Ecto neural progenitor cell (in vitro differentiated cells): ENCODE results near the gene UPP1.
"Not testable (repeated sequence)": the region's sequence is repeated elsewhere in the genome, so short reads cannot be mapped to it uniquely, and the experiment has no call there.

Source experiments
- DNase-seq: peaks from one replicate; pipeline ENCODE4 v3.0.0-alpha.2; 2018; ENCODE audit warnings: low spot score

Gene UPP1

GRCh38 chr7:48089046-48090003 is at the start of gene UPP1:
TSS of gene UPP1 (plus strand) at chr7:48089265. CDS start at chr7:48094784, 5,519 bp downstream.
- DNase-seq = no peak

- DNase-seq = no peak
Measured at GRCh38 chr7:48040944-48041652, 48.0 kb upstream of the UPP1 start.

DNA sequence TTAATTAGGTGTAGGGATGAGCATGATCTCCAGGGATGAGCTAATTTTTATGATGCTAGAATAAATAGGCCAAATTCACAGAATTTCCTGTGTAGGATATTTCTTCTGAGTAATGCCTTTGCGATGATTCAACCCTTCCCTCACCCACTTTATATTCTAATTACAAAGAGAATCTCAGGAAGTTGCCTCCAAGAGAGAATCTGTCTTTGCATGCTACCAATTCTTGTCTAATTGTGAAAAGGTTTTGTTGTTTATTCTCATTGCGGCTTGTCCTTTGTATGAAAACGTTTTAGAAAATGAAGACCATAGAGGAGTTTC is 47.5 kb upstream of the UPP1 start:
- no peak for DNase-seq

DNA sequence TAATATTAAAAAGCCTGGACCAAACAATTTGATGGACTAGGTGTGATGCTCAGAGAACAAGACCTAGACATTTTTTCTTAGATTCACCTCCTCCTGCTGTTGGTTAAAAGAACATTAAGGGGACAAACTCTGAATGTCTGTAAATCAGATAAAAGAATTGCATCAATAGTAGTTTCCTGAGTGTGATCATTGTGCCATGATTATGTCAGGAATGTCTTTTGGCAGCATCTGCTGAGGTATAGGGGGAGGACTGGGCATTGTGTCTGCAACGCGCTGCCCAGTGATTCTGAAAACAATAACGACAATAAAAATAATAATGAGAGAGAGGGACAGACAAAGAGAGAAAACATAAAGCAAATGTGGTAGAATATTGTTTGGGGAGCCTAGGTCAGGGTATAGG is 46.8 kb upstream of the UPP1 start:
- DNase-seq = no peak

- no peak for DNase-seq
Measured at GRCh38 chr7:48042636-48043035, 46.4 kb upstream of the UPP1 start.

DNA sequence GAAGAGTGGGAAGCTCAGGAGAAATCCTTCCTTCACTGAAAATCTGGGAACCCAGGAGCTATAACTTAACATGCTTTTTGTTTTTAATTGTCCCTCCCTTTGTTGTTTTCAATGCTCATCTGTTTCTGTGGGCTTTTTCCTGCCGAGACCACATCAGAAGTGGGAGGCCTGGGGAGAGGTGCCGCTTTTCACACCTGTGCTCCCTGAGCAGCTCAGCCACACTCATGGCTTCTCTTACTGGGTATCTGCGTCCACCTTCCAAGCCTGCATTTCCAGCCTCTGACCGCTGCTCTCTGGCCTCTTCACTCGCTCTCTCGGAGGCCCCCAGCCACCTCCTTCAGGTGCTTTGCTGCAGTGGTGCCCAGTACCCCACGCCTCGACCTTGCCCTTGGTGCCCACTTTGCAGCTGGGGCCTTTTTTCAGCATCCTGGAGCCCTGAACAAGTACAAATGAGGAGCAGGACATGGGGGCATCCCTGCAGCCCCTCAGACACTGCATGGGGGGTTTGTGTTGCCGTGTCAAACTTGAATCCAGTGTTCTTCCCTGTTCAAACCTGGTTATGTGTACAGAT is 43.8 kb upstream of the UPP1 start:
- no peak for DNase-seq

- no peak for DNase-seq
Measured at GRCh38 chr7:48046458-48046857, 42.6 kb upstream of the UPP1 start.

DNA sequence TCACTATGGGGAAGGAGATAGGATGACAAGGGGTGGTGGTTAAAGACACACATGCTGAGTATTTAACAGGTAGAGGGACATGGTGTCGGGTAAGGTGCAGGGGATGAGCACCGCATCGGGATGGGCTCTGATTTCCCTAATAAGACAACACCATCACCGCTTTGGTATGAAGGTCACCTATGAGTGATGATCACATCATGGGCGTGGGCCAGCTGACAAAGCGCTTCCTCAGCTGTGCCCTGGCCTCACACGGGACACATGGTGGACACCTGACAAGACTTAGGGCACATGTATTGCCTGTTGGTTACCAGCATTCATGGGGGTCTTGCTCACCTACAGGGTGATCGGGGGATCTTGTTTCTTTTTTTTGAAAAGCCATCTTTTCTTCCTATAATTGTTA is 41.0 kb upstream of the UPP1 start:
- no peak for DNase-seq

GRCh38 chr7:48049850-48050249 is 39.2 kb upstream of the UPP1 start:
- DNase-seq = no peak

DNA sequence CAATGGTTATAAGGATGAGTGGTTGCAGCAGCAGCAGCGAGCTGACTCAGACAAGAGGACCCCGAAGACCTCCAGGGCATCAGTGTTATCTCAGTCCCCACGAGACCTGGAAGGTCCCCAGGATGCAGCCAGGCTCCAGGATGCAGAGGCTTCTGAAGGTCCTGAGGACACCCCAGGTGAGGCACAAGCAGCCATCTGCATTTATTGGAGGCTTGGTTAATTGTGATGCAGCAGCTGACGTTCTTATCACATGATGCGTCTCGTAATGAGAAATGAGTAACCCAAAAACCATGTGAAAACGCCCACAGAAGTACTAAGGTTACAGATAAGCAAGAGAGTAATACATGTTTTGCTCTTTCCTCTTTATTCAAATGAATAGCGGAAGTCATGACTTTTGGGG is 36.3 kb upstream of the UPP1 start:
- DNase-seq = no peak

DNA sequence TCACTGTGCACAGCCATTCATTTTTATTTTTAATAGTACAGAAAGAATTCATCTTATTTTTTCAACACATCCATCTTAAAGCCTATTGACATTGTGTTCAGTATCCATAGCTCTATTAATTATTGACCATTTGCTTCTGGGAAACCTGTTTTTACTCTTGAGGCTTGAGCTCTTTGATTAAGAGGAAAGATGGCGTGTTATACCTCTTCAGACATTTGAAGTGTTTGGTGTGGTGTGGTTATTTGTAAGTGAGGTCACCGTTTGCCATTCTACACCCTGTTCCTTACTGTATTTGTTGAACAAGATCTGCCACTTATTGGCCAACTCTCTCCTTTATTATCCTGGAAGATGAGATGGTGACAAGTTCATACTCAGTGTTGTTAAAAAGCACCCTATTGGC is 35.3 kb upstream of the UPP1 start:
- no peak for DNase-seq

- DNase-seq = no peak
Measured at GRCh38 chr7:48058990-48059389, 30.1 kb upstream of the UPP1 start.

- DNase-seq = no peak
Measured at GRCh38 chr7:48059706-48060105, 29.4 kb upstream of the UPP1 start.

DNA sequence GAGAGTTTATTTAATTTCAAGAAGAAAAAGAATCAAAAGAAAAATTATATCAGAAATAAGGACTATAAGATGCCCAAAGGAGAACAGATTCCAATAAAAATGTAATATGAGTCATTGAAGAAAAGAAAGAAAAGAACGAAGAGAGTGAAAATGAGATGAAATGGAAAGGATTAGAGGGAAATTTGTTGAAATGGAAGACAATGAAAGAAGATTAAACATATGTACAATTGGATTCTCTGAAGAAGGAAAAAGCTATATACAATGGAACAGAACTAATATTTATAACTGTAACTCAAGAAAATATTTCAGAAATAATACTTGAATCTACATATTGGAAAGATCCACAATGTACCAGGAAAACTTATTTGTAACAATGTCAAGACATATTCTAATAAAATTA is 25.1 kb upstream of the UPP1 start:
- DNase-seq = no peak

GRCh38 chr7:48067475-48067874 is 21.6 kb upstream of the UPP1 start:
- no peak for DNase-seq

DNA sequence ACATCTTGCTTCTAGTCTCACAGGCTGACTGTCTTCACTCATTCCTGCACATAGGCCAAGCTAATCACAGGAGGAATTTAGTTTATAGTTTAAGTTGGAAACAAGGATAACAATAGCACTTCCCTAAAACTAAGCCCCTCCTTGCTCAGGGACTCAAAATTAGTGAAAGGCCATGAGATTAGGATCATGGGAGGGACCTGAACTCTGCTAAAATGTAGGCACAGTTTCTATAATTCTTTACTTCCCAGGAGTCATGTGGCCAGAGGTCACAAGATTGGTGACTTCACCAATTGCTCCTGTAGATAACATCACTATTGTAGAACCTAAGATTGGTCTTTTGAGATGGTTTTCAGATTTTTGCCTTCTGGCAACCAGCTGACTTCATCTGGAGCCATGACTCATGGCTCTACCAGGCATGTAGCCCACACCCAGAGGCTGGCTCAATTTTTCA is 14.8 kb upstream of the UPP1 start:
- no peak for DNase-seq

DNA sequence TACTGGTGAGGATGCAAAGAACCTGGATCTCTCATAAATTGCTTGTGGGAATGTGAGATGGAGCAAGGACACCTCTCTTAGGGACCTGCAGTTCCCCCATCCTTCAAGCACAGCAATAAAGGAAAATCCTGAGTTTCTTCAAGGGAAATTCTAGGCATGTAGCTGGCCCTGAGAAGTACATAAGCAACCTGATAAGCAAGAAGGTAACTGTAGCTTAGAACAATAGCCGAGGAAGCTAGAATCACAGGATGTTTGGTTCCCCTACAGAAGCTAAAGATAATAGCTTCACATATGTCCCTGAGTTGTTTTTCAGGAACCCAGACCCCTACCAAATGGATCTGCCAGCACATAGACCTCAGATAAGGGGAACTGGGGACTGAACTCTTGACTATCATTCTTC is 11.6 kb upstream of the UPP1 start:
- no peak for DNase-seq

DNA sequence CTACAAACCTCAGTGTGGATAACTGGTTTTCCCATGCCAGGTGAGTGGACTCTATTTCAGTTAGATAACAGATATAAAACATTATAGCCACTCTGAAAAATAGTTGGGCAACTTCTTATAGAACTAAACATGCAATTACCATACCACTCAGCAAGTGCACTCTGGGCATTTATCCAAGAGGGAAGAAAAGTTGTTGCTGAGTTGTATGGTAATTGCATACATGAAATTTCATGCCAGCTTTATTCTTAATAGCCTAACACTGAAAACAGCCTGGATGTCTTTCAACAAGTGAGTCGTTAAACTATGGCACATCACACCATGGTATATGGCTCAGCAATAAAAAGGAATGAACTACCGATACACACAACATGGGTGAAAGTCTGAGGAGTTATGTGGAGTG is 10.6 kb upstream of the UPP1 start:
- no peak for DNase-seq

- not testable (repeated sequence) for DNase-seq
Measured at GRCh38 chr7:48082378-48082777, 6.7 kb upstream of the UPP1 start.

- DNase-seq = no peak
Measured at GRCh38 chr7:48083114-48083830, 5.8 kb upstream of the UPP1 start.

DNA sequence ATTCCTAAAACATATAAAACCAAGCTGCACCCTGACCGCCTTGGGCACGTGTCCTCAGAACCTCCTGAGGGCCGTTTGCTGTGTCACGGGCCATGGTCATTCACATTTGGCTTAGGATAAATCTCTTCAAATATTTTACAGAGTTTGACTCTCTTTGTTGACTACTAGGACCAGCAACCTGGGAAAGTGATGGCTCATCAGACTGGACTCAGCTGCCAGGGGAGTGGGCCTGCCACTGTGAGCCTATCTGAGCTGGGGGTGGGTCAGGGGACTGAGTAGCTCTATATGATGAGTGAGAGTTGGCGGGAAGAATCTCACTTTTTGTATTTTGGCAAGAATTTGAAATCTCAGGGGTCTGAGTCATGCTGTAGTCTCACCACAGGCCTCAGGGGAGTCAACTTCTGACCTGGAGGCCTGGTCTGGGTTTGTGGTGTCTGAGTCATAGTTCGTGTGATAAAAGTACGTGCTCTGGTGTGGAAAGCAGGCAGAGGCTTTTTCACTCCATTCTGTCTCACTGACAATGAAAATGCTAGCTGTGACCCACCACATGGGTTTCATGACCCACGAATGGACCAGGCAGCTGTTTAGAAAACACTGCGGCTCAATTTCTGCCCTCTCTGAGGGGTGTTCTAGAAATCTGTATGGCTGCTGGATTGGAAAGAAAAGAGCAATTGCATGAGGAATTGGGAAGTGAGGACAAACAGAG is 4.2 kb upstream of the UPP1 start:
- DNase-seq = no peak

- no peak for DNase-seq
Measured at GRCh38 chr7:48085433-48085791, 3.7 kb upstream of the UPP1 start.
